Mucosa of stomach (tissue), 1 donor: ENCODE measurements around the gene EML3.
A peak's percentile ranks its signal among the peaks of the same experiment; 100 is the strongest.
"Not testable (repeated sequence)": the region's sequence is repeated elsewhere in the genome, so short reads cannot be mapped to it uniquely, and the experiment has no call there.

Source experiments
- H3K27me3 ChIP-seq: one replicate; pipeline ENCODE4 v1.7.0; 2013; ENCODE audit warnings: mild to moderate bottlenecking, low read length; ENCODE audit not compliant: control insufficient read depth, insufficient read depth
- H3K36me3 ChIP-seq: one replicate; pipeline ENCODE4 v1.7.0; 2013; ENCODE audit warnings: low read length; ENCODE audit not compliant: control insufficient read depth, insufficient read depth
- H3K4me1 ChIP-seq: one replicate; pipeline ENCODE4 v1.7.0; 2013; ENCODE audit warnings: mild to moderate bottlenecking, low read length; ENCODE audit not compliant: control insufficient read depth, insufficient read depth
- H3K4me3 ChIP-seq: one replicate; pipeline ENCODE4 v1.7.0; 2013; ENCODE audit warnings: low read length
- H3K9ac ChIP-seq: one replicate; pipeline ENCODE4 v1.7.0; 2013; ENCODE audit warnings: mild to moderate bottlenecking, low read length, moderate library complexity
- H3K9me3 ChIP-seq: one replicate; pipeline ENCODE4 v1.7.0; 2013; ENCODE audit warnings: mild to moderate bottlenecking, low read length, moderate library complexity; ENCODE audit not compliant: control insufficient read depth
- donor health status: Pancreatic carcinoma.

Gene EML3

GRCh38 chr11:62559626-62560025 is 52.9 kb downstream of the EML3 start:
- H3K9me3 ChIP-seq, H3K27me3 ChIP-seq, H3K4me3 ChIP-seq, H3K36me3 ChIP-seq: not testable (repeated sequence)
- peaks cover 42% of the 10 kb centered on the region for H3K4me1 ChIP-seq
- H3K9ac ChIP-seq = peak overlapping the region; percentile 10

GRCh38 chr11:62559204-62559603 is 53.4 kb downstream of the EML3 start:
- Histone ChIP-seq H3K4me1 (peaks cover 46% of the 10 kb centered on the region), H3K4me3 (no peak overlapping the region), H3K9me3 (no peaks in the 10 kb centered on the region), H3K27me3 (no peaks in the 10 kb centered on the region), H3K9ac (no peak overlapping the region), H3K36me3 (no peaks in the 10 kb centered on the region)

- H3K9ac ChIP-seq = no peak overlapping the region
- no peaks in the 10 kb centered on the region for H3K36me3 ChIP-seq
- peaks cover 51% of the 10 kb centered on the region for H3K4me1 ChIP-seq
- no peaks in the 10 kb centered on the region for H3K27me3 ChIP-seq
- H3K4me3 ChIP-seq = no peak overlapping the region
- H3K9me3 ChIP-seq = no peaks in the 10 kb centered on the region
These were observed 53.9 kb downstream of the EML3 start for GRCh38 chr11:62558669-62559068.

GRCh38 chr11:62556875-62557631 is 55.5 kb downstream of the EML3 start:
- peak overlapping the region; percentile 59 for H3K9ac ChIP-seq
- H3K9me3 ChIP-seq = no peaks in the 10 kb centered on the region
- H3K27me3 ChIP-seq = no peaks in the 10 kb centered on the region
- no peaks in the 10 kb centered on the region for H3K36me3 ChIP-seq
- peak overlapping the region; percentile 22 for H3K4me3 ChIP-seq
- peaks cover 66% of the 10 kb centered on the region for H3K4me1 ChIP-seq

- peak overlapping the region; percentile 22 for H3K4me3 ChIP-seq
These were observed 56.3 kb downstream of the EML3 start for GRCh38 chr11:62556108-62556874.

GRCh38 chr11:62555464-62556107 is 57.0 kb downstream of the EML3 start:
- Histone ChIP-seq H3K27me3 (no peaks in the 10 kb centered on the region), H3K9me3 (no peaks in the 10 kb centered on the region), H3K9ac (peak overlapping the region; percentile 59), H3K36me3 (no peaks in the 10 kb centered on the region), H3K4me1 (peaks cover 75% of the 10 kb centered on the region), H3K4me3 (peak overlapping the region; percentile 22)

More at GRCh38 chr11:62556108-62556874, 56.3 kb downstream of the EML3 start:
- Histone ChIP-seq H3K36me3 (no peaks in the 10 kb centered on the region), H3K27me3 (no peaks in the 10 kb centered on the region), H3K9me3 (no peaks in the 10 kb centered on the region), H3K9ac (peak overlapping the region; percentile 59), H3K4me1 (peaks cover 74% of the 10 kb centered on the region)

- H3K4me1 ChIP-seq = peaks cover 77% of the 10 kb centered on the region
- no peaks in the 10 kb centered on the region for H3K27me3 ChIP-seq
- no peak overlapping the region for H3K4me3 ChIP-seq
- H3K36me3 ChIP-seq = no peaks in the 10 kb centered on the region
- H3K9me3 ChIP-seq = no peaks in the 10 kb centered on the region
- peak overlapping the region; percentile 59 for H3K9ac ChIP-seq
These were observed 58.0 kb downstream of the EML3 start for GRCh38 chr11:62554387-62555167.

- Histone ChIP-seq H3K4me1 (peaks cover 83% of the 10 kb centered on the region), H3K9me3 (no peaks in the 10 kb centered on the region), H3K4me3 (no peak overlapping the region), H3K9ac (peak overlapping the region; percentile 81), H3K36me3 (no peaks in the 10 kb centered on the region), H3K27me3 (no peaks in the 10 kb centered on the region)
These were observed 58.7 kb downstream of the EML3 start for GRCh38 chr11:62553839-62554361.

GRCh38 chr11:62553080-62553838 is 59.3 kb downstream of the EML3 start:
- Histone ChIP-seq H3K4me3 (peak overlapping the region; percentile 33), H3K36me3 (no peaks in the 10 kb centered on the region), H3K9me3 (no peaks in the 10 kb centered on the region), H3K9ac (peak overlapping the region; percentile 81), H3K27me3 (no peaks in the 10 kb centered on the region), H3K4me1 (peaks cover 90% of the 10 kb centered on the region)

- H3K4me1 ChIP-seq = peaks cover 97% of the 10 kb centered on the region
- H3K36me3 ChIP-seq = no peaks in the 10 kb centered on the region
- no peaks in the 10 kb centered on the region for H3K9me3 ChIP-seq
- H3K27me3 ChIP-seq = no peaks in the 10 kb centered on the region
- H3K9ac ChIP-seq = peak overlapping the region; percentile 81
- H3K4me3 ChIP-seq = peak overlapping the region; percentile 33
These were observed 60.0 kb downstream of the EML3 start for GRCh38 chr11:62552485-62553079.
